Measurements from ENCODE around the gene A3GALT2. TPM values are rescaled to one million over a fixed set of nuclear protein-coding genes. Genes with fewer than 3 reads are reported as not detected.
A peak's percentile ranks its signal among the peaks of the same experiment; 100 is the strongest.

The A3GALT2 gene
- total RNA-seq, 1 donor from 2014 or later, result not detected

DNA sequence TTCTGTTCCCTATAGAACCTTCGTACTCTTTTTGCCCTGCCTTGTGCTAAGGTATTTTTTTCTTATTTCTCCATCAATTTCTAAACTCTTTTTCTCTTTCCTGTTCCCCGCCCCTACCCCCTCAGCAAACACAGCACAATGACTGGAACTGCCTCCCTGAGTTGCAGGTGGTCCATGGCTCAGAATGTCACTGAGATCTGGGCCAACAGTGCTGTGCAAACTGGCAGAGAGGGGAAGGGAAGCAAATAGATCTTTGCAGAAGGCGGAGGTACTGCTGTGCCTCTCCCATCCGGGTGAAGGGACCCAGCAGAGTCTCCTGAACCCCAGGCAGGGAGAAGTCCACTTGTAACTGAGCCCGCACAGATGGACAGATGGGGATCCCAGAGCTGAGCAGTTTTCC is 32.6 kb upstream of the A3GALT2 start:
- H3K4me3 ChIP-seq (ENCODE audit: low read depth, low read length), result no peak overlapping the region
- DNase-seq (ENCODE audit: low read depth), result no peak
- TF ChIP-seq, protein P1, sequence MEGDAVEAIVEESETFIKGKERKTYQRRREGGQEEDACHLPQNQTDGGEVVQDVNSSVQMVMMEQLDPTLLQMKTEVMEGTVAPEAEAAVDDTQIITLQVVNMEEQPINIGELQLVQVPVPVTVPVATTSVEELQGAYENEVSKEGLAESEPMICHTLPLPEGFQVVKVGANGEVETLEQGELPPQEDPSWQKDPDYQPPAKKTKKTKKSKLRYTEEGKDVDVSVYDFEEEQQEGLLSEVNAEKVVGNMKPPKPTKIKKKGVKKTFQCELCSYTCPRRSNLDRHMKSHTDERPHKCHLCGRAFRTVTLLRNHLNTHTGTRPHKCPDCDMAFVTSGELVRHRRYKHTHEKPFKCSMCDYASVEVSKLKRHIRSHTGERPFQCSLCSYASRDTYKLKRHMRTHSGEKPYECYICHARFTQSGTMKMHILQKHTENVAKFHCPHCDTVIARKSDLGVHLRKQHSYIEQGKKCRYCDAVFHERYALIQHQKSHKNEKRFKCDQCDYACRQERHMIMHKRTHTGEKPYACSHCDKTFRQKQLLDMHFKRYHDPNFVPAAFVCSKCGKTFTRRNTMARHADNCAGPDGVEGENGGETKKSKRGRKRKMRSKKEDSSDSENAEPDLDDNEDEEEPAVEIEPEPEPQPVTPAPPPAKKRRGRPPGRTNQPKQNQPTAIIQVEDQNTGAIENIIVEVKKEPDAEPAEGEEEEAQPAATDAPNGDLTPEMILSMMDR (conservative IDR thresholded peaks at IDR 0.05; ENCODE audit: low read depth, low read length), result no peak

DNA sequence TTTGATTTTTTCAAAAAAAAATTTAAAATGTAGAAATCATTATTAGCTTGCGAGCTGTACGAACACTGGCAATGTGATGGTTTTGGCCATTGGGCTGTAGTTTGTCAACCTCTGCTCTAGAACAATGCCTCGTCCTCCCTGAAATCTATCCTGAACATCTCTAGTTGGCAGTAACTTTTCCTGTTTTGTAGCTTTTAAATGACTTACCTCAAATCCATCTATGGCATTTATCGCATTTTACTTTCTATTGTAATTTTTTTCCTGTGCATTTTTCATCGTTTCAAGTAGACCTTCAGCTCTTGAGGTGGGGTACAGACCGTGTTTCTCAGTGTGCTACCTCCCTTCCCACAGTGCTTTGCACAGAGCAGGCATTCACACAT is 30.4 kb upstream of the A3GALT2 start:
- no peak overlapping the region for H3K4me3 ChIP-seq (ENCODE audit: low read depth, low read length)
- TF ChIP-seq, protein P1 (conservative IDR thresholded peaks at IDR 0.05; ENCODE audit: low read depth, low read length), result no peak

DNA sequence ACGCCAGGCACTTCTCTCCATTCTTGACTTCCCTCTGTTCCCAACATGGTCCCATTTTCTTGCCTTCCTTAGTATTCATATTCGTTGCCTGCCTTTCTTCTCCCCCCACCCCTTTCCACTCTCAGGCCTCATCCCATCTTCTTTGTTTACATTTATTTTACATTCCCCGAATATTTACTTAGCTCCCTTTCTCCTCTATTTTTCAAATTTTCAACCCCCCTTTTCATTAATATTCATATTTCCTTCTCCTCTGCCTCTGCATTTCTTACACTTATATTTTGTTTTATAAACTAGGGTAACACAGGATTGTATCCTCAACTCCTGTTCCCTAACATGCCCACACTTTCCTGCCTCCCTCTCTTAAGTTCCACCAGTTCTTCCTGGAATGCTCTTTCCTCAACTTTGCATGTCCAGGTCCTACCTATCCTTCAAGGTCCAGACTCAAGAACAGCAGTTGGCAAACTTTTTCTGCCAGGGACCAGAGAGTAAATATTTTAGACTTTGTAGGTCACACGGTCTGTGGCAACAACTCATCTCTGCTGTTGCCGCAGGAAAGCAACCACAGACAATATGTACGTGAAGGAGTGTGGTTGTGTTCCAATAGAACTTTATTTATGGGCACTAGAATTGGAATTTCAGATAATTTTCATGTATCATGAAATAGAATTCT is 29.8 kb upstream of the A3GALT2 start:
- TF ChIP-seq, protein P1 (conservative IDR thresholded peaks at IDR 0.05; ENCODE audit: low read depth, low read length), result no peak
- DNase-seq (ENCODE audit: low read depth), result no peak
- peak overlapping the region; percentile 65 for H3K4me3 ChIP-seq (ENCODE audit: low read depth, low read length)

More for the DNA sequence above, 30.4 kb upstream of the A3GALT2 start:
- DNase-seq (ENCODE audit: low read depth), result no peak

DNA sequence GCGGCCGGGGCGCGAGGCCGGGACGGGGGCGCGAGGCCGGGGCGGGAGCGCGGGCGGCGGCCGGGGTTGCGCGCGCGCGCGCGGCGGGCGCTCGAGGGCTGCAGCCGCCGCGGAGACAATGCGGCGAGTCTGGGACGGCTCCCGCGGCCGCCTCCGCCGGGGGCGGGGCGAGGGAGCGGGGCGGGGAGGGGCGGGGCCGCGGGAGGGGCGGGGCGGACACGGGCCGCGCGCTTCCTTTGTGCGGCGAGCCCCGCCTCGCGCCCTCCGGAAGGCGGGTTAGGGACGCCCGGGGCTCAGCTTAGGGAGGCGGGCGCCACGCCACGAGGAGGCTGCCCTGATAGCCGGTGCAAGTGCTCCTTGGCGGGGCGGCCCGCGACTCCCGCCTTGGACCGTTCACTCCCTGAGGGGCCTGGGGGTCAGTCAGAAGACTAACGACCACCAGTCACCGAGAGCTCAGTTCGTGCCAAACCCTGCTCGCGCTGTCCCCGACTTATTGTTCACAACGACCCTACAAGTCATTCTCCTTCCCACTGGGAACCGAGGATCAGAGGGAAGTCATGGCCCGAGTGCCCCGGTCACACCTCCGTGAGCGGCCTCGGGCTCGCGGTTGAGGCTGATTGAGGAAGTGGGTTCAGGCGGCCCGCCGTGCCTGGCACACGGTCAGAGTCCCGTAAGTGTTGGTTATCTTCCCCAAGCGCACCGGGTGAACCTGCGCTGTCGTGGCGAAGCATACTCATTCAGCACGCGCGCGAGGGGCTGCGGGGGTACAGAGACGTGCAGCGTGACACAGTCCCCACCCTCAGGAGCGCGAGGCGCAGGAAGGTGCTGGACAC is 29.1 kb upstream of the A3GALT2 start:
- TF ChIP-seq, protein P1 (conservative IDR thresholded peaks at IDR 0.05; ENCODE audit: low read depth, low read length), result no peak
- no peak for DNase-seq (ENCODE audit: low read depth)
- H3K4me3 ChIP-seq (ENCODE audit: low read depth, low read length), result peak overlapping the region; percentile 75

DNA sequence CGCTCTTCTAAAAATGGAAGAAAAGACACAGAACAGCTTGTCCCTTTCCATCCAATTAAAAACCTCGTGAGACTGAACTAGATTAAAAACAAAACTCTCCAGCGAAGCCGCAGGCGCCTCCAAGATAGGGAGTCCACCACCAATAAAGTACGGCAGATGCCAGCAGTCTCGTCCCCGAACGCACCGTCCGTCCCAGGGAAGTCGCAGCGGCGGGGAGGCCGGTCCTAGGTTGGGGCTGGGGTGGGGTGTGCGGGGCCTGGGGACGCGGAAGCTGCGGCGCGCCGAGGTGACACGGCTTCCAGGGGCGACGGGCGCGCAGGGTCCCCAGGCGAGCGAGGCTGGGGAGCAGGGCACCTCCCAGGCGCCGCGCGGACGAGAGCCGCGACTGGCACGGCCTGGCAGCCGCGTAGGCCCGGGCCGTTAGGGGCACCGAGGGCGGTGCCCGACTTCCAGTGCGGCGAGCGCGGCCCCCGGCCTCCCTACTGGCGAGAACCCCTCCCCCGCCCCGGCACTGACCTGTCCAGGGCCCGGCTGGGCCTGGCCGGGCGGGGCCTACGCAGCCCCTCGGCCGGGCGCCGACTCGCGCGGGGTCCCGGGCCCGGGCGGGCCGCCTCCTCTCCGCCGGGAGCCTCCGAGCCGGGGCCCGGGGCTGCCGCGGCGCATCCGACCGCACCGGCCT is 28.3 kb upstream of the A3GALT2 start:
- TF ChIP-seq, protein P1 (conservative IDR thresholded peaks at IDR 0.05; ENCODE audit: low read depth, low read length), result no peak
- peak overlapping the region; percentile 75 for H3K4me3 ChIP-seq (ENCODE audit: low read depth, low read length)
- no peak for DNase-seq (ENCODE audit: low read depth)

DNA sequence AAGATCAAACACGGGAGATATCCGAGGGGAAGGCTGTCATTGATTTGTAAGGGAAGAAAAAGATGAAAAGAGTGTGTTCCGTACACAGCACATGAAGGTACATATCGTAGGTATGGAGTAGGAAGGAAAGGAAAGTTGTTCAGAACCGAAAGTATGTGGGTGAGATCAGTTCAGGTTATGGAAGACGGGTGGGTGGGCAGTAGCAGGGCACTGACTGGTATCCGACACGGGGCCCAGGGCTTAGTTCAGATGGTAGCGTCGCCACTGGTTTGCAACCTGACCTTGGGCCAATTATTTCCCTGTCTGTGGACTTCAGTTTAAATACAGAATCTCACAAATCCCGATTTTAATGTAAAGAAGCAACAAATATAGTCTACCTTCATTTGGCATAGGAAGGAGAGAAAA is 27.8 kb upstream of the A3GALT2 start:
- DNase-seq (ENCODE audit: low read depth), result no peak
- H3K4me3 ChIP-seq (ENCODE audit: low read depth, low read length), result peak overlapping the region; percentile 75
- TF ChIP-seq, protein P1 (conservative IDR thresholded peaks at IDR 0.05; ENCODE audit: low read depth, low read length), result no peak
